CD4-positive, alpha-beta T cell treated with Interferon alpha-2 for 1 hour (primary cell): ENCODE results near the gene KIF12.
"Not testable (repeated sequence)": the region's sequence is repeated elsewhere in the genome, so short reads cannot be mapped to it uniquely, and the experiment has no call there.

Source experiments
- DNase-seq, 2 donors: peaks; one replicate each; pipeline ENCODE4 v3.0.0-alpha.2; 2020 to 2022

Gene KIF12

DNA sequence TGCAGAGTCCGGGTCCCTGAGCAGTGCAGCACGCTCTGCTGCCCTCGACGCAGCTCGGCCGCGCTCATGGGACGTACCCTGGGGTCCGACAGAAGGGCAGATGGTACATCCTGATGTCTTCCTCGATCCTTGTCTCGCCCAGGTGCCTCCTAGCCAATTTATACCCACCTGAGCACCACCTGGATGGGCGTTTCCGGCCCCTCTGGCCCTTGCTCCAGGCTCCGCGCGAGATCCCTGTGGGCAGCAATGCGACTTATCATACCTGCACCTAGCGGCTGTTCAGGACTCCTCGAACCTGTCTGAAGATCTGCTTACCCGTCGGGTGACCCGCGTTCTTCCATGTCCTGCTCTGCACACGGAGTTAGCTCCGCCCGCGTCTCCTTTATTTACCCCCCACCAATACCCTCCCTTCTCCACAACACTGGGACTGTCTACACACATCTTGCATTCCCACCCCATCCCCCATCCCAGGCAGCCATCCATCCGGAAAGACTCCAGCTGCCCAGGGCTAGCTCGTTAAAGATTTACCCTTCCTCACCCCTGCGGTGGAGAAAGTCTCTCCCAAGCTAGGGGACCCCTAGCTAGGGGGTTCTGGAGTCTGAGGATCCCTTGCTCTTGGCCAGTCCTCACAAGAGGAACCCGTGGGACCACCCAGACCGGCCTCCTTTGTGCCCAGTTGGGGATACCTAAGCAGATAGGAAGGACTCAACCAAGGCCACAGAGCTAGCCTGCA lies at the start of gene KIF12:
Gene KIF12 (minus strand): TSS at position 357 of the 733 bp plus-strand sequence. CDS start 16 bp downstream, at position 341.
- no peak for DNase-seq

DNA sequence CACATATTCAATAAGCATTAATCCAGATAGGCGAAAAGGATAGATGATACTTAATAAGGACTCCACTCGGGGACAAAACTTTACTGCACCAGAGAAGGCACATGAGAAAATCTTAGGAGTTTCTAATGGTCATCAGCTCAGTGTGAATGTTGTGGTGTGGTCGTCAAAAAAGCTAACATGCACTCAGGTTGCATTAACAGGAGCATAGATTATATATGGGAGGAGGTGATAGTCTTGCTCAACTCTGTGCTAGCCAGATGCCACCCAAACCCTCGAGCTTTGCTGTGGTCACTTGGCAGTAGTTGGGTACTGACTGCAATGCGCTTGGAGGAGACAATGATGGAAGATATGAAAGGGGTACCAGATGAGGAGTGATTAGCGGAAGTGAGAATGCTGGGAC lies 47.6 kb upstream of the KIF12 start:
- DNase-seq = no peak

DNA sequence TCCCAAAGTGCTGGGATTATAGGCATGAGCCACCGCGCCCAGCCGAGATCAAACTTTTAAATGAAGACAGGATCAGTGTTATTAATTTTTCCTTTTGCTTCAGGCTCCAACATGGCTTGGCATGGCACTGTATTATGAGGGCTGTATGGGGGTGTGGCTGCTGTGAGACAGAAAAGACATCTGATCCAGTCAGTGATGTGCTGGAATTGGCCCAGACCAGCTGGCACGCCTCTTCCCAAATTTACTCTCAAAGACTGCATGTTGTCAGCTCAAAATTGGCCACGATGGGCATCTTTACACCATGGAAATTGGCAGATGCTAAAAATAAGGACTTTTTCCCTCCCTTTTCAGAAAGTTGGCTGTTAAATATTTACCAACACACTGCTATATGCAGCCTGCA lies 44.1 kb upstream of the KIF12 start:
- no peak for DNase-seq

DNA sequence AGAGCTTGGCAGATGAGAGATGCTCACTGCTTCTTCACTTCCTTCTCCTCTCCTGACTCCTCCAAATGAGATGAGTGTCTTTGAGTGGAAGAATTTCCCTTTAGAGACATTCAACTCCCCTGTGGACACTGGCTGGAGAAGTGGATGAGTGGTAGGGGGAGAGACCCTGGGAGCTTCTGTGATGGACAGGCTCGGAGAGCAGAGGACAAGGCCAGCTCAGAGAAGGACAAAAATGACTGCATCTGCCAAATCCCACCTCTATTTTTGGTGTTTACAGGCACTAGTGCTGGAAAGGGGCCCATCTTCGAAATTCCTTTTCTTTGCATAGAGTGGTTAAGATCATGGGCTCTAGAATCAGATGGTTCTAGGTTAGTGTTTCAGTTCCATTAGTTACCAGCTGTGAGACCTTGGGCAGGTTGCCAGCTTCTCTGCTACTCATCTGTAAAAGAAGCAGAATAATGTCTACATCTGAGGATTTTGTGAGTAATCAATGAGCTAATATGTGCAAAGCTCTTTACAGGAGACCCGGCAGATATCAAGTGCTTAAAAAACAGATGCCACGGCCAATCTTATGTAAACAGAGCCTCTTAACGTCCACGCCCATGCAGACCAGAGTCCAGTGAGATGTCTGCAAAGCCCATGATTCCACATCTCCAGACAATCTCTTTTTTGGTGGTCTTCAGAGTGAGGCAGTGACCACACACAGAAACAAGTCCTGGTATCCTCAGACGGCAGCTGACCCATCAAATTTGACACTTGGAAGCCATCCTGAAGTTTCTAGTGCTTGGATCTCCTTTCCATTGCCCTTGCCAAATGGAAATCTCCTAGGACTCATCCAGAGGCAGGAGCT lies 42.7 kb upstream of the KIF12 start:
- DNase-seq = no peak

DNA sequence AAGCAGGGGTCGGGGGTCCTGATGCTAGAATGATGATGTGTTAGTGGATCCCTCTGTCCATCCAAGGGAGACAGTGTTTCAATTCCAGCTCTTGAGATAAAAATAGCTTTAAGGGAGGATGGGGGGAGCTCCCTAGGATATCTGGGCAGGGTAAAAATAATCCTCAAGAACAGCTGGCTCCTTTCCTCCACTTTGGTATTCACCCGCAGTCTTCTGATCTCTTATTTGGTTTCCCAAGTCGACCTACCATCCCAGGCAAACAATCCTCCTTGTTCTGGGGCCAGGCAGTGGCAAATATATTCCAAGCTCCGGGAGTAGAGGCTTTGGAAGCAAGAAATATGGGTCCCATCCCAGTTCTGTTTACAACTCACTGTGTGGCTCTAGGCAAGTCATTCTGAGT lies 41.8 kb upstream of the KIF12 start:
- no peak for DNase-seq

DNA sequence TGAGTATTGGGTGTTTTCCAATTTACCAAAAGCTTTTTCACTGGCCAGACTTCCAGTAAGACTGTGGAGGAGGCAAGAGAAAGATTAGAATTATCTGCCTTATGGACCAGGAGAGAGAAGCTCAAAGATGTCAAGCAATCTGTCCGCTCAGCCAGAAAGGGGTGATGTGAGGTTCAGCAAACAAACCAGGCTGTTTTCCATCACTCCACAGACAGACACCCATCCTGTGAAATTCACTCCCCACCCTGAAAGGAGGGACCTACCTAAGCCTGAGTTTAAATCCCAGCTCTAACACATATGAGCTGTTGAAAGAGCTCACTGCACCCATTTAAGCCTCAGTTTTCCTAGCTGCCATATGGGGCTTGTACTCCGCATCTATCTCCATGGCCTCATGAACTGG lies 41.3 kb upstream of the KIF12 start:
- no peak for DNase-seq

DNA sequence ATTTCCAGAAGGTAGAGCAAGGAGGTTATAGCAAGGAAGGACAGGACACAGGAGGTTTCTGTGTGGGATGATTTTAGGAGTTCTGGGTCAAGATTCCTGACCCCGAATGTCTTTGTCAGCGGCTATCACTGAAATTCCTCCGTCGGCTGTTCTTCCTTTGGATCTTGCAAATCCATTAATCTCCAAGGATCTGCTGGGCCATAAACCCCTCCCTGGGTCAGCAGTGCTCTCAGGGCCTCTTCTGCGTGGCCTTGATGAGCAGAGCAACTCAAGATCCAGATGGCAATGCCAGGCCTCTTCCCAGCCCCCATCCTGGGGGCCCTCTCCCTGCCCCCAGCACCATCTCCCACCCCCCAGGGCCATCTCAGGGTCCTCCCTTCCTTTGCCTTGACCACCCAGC lies 40.0 kb upstream of the KIF12 start:
- no peak for DNase-seq

DNA sequence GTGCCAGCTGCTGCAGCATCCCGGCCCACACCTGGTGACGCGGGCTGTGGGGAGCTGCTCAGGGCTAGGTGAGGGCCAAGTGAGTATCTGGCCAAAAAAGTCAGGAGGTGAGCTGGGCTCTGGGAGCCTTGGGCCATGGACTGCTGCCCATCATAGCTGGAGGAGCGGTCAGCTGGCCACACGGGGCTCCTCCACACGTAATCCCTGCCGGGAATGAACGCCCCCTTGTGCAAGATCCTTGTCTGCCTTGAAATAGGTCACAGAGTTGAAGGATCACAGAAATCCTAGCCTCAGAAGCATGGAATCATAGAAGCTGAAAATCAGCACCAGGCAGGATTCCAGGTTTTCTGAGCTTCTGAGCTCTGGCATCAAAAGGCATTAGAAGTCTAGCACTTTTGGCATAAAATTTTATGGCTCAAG lies 39.5 kb upstream of the KIF12 start:
- DNase-seq = no peak

DNA sequence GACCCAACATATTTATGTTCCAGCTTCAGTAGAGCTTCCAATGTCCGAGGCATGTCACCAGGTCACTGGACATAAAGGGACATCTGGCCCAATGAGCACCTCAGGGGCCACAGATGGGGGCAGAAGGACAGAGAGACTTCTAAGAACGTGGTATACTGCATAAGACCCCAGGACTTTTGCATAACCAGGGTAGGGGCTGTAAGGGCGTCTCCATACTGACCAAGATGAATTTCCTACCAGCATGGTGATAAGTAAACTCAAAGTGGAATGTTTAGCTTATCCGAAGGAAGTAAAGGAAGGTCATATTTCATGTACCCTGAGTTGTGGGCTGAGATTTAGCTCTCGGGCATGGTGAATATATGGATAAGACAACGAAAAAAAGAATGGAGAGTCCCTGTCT lies 38.7 kb upstream of the KIF12 start:
- DNase-seq = no peak

DNA sequence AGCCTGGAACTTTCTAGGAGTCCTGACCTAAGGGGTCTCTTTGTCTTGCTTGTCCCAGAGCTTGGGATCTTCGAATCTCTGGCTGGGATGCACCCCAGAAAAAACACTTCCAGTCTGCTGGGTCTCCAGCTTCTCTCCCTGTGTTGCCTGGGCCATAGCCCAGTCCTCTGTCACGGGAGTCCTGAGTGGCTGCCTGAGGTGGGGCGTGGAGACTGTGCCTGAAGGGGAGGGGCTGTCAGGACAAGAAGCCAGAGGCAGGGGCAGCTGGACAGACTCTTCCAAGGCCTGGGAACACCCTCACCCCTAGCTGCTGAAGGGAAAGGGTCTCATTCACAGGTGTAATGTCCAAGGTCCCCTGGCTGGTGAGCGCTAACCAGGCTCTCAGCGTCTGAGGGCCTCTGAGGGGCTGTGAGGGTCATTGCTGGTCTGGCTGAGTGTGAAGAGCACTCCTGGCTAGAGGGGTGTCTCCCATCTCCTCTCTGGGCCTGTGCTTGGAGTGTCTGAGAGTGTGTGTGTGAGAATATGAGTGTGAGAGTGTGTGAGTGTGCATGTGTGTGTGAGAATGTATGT lies 35.8 kb upstream of the KIF12 start:
- no peak for DNase-seq

DNA sequence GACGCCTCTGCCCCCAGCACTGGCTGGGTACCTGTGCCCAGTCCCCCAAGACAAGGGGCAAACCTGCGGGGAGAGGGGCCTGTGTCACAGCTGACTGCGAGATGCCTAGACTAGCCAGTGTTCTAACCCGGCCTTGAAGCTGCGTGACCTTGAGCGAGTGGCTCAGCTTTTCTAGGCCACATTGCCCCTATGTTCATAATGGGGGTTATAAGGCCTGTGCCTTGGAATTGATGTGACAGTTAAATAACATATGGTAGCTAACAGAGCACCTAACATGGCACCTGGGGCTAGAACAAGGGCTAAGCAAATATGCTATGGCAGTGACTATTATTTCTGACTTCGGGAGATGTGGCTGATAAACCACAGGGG lies 33.4 kb upstream of the KIF12 start:
- no peak for DNase-seq

DNA sequence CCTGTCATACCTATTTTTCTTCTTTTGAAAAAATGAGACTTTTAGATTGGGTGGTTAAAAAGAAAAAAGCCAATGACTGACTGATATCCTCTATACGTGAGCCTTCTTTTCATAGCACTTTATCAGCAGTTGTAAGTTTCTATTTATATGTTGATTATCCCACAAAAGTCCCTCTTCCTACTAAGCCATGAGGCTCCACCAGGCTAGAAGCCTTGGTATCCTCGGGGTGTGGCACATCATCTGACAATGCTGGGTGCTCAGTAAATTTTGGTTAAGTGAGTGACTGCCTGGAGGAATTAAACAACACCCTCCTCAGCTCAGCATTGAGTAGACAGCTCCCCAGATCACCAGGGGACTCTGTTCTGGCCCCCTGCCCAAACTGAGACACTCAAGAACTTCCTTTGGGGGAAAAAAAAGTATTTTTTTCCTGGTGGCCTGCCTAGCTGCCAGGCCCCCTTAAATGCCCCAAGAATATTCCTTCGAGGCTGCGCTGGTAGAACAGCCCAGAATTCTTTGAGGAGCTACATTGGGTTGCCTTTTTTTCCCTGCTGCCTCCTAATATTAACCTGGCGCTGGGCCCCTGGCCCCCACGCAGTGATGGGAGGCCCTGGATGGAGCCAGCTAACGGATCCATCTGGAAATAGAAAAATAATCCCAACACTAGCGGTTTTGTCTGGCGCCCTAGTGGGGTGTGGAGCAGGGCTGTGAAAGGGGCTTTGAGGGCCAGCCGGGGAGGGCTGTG lies 32.9 kb upstream of the KIF12 start:
- DNase-seq = no peak

DNA sequence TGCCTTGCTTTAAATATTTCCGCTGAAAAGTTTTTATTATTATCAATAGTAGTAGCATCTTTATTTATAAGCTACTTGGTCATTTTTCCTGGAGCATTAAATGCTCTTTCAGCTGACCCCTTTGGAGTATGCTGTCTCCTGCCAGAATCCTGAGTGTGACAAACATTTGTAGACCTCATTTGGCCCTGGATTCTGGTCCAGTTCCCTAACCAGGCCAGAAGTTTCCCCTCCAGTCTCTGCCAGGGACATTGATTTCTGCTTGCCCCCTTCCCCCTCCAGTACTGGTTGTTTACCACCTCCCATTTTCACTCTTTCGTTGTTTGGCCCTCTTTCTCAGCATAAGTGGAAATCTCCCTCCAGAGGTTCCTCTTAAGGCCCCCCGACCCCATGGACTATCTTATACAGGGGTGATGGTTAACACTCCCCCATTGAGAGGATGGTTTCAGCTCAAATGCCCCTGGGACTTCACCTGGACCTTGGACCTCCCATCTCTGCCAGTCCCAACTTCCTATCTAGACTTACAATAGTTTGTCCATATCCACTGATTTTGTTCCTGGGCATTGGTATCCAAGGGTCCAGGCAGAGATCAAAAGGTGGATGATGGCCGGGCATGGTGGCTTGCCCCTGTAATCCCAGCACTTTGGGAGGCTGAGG lies 31.7 kb upstream of the KIF12 start:
- DNase-seq = no peak

DNA sequence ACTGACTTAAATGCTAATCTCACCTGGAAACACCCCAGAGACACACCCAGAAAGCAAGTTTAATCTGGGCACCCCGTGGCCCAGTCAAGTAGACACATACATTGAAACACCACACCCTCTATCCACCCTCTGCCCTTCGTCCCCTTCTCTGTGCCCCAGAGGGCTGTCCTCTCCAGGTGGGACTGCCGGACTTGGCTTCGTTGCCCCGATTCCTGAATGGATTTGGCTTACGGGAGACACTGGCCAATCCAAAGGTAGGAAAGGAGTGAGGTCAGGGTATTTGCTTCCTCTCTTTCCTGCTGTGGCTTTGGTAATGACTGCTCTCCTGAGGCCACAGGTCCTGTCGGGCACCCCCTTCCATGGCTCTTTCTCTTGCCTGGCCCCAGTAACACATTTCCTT lies 31.0 kb upstream of the KIF12 start:
- DNase-seq = no peak

DNA sequence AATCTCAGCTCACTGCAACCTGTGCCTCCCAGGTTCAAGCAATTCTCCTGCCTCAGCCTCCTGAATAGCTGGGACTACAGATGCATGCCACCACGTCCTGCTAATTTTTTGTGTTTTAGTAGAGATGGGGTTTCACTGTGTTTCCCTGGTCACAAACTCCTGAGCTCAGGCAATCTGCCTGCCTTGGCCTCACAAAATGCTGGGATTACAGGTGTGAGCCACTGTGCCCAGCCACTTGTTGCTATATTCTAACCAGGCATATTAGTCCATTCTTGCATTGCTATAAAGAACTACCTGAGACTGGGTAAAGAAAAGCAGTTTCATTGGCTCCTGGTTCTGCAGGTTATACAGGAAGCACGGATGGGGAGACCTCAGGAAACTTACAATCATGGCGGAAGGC lies 29.7 kb upstream of the KIF12 start:
- not testable (repeated sequence) for DNase-seq

DNA sequence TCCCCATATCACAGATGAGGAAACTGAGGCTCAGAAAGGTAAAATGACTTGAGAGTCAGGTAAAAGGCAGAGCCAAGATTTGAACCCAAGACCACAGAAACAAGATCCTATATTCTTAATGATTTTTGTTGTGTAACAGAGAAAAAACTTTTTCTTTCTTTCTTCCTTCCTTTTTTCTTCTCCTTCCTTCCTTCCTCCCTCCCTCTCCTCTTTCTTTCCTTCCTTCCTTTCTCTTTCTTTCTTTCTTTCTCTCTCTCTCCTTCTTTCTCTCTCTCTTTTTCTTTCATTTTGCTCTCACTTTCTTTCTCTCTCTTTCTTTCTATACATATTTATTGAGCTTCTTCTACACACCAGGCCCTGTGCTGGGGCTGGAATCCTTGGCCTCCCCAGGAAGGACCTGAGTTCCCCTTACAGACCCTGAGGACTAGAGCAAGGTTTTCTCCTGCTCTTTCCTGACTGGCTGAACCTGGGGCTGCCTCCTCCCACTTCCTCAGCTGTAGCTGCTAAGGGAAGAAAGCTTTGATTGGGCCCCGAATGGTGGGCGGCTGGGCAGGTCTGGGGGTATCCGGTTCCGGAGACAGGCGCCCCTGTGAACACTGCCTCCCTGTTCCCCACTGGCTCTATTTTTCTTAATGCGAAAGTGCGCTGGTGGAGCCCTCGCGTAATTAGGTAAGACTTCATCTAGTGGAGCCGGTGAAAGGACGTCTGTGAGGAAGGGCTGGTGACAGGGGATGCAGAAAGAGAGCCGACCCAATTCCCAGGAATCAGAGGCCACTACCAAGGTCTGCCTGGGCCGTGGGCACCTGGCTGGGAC lies 27.4 kb upstream of the KIF12 start:
- DNase-seq = no peak

DNA sequence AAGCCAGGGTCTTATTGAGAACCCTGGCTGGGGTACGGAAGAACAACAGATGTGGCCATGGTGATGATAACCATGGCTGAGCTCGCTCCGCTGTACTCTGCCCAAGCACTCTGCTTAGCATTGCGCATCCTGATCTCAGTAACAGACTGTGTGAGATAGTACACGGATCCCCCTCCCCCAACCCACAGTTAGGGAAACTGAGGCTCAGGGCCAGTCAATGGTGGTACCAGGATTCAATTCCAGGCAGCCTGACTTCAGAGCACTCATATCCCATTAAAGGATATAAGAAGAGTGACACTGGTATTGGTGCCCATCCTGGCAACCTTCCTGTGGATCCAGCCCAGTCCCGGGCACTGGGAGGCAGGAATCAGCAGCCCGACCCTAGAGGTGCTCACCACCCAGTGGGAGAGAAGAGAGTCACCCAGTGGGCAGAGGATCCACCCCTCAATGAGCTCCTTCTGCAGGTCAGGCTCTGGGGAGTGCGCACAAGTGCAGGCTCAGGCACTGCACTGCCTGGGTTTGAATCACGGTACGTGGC lies 26.5 kb upstream of the KIF12 start:
- DNase-seq = no peak

DNA sequence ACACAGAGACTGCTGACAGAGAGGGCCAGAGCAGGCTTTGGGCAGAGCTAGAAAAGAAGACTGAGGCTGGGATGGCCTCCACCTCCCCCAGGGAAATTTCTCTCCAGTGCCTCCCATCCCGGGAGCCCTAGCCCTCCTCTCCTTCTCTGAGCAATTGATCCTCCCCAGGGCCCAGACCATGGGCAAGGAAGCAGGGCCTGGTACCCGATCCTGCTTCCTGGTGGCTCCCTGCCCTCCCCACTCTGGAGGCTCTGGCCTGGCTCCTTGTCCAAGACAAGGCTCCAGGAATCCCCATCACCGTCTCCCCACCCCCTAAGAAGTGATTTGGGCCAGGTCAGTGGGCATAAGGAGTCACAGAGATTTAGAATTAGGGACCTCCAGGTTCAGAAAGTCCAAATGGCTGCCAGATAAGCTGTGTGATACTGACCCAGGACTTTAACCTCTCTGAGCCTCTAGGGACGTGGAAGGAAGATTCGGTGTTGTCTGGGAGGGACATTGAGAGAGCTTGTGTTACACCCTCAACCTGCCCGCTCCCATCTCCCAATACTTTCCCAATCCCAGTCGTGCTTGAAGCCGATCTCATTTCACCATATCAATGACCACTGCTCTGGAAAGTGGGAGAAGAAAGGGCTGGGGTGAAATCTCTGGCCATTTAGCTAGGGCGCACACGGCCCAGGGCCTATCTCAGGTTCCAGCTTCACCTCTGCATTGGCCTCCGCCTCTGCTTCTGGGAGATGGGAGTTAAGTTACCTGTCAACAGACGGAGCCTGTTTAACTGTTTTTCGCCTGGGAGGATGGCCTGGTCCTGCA lies 25.8 kb upstream of the KIF12 start:
- no peak for DNase-seq

DNA sequence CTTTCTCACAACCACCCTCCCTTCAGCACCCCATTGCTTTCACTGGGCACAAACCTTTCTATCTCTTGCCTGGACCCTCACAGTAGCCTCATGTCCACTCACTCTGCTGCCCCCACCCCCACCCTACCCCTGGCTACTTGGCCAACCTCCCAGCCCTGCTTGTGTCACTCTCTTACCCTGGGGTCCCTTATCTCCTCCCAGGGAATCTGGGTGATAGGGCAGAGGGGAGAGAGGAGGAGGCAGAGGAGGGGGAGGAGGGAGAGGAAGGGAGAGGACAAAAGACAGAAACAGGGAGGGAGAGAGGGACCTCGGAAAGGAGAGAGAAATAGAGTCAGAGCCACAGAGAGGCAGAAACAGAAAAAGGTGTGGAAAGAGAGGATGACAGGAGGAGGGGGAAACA lies 25.0 kb upstream of the KIF12 start:
- no peak for DNase-seq
